SK-N-SH (cell line): ENCODE measurements around the gene KLHDC3. TPM values are rescaled to one million over a fixed set of nuclear protein-coding genes. Genes with fewer than 3 reads are reported as not detected.
A peak's percentile ranks its signal among the peaks of the same experiment; 100 is the strongest.

Experiments used
- CTCF ChIA-PET: fragments of 300-600, 350-600 bp; formaldehyde crosslinking; extraction: SDS; loops from one replicate; lab custom pipeline; 2021; lab: Yijun Ruan, JAX
- POLR2A ChIA-PET: fragments of 350-600 bp; sonication (Branson Sonifier 250); formaldehyde crosslinking; extraction: SDS; loops from one replicate; lab custom pipeline; 2020; ENCODE audit warnings: antibody characterized with exemption, inconsistent platforms; lab: Yijun Ruan, JAX
- DNase-seq: peaks from one replicate; pipeline ENCODE4 v3.0.0; 2012
- H2AFZ ChIP-seq: fragments of 200-600 bp; sonication (generic); 2 replicates; pipeline ENCODE4 v1.8.1; 2016; ENCODE audit warnings: antibody characterized with exemption, mild to moderate bottlenecking, low read depth
- H3F3A ChIP-seq: fragments of 200-600 bp; sonication (generic); replicated peaks from 2 replicates; pipeline ENCODE3; 2016; ENCODE audit warnings: antibody characterized with exemption, mild to moderate bottlenecking; ENCODE audit not compliant: insufficient read depth
- H3K27ac ChIP-seq, 2 experiments: fragments of 200-500 bp in 1 of 2; fragments of 200-600 bp in 1 of 2; sonication (Bioruptor generic) in 1 of 2; sonication (generic), shearing (Covaris generic) in 1 of 2; 2 replicates each; pipeline versions ENCODE4 v1.5.1 to v1.6.1; 2014 to 2016; ENCODE audit warnings: low read depth in 2 of 2, inconsistent platforms in 1 of 2, low read length in 1 of 2, mild to moderate bottlenecking in 1 of 2, mixed read lengths in 1 of 2
- H3K27me3 ChIP-seq: fragments of 200-600 bp; sonication (generic), shearing (Covaris generic); 2 replicates; pipeline ENCODE4 v1.6.1; 2016; ENCODE audit warnings: mixed run types; ENCODE audit not compliant: insufficient read depth
- H3K36me3 ChIP-seq, 2 experiments: fragments of 200-500 bp in 1 of 2; fragments of 200-600 bp in 1 of 2; sonication (Bioruptor generic) in 1 of 2; sonication (generic) in 1 of 2; replicated peaks in 1 of 2; 2 replicates each; pipeline versions ENCODE3 to v1.5.1; 2014 to 2016; ENCODE audit warnings: low read length in 1 of 2, mild to moderate bottlenecking in 1 of 2; ENCODE audit not compliant: insufficient read depth in 2 of 2, control insufficient read depth in 1 of 2
- H3K4me1 ChIP-seq, 2 experiments: fragments of 200-500 bp in 1 of 2; fragments of 200-600 bp in 1 of 2; sonication (Bioruptor generic) in 1 of 2; sonication (generic), shearing (Covaris generic) in 1 of 2; 2 replicates each; pipeline versions ENCODE4 v1.5.1 to v1.6.1; 2014 to 2016; ENCODE audit warnings: low read depth in 1 of 2, low read length in 1 of 2, mixed run types in 1 of 2; ENCODE audit not compliant: insufficient read depth in 2 of 2, control insufficient read depth in 1 of 2
- H3K4me2 ChIP-seq: fragments of 200-600 bp; sonication (generic), shearing (Covaris generic); 2 replicates; pipeline ENCODE4 v1.6.1; 2017; ENCODE audit warnings: mixed run types
- H3K4me3 ChIP-seq, 2 experiments: fragments of 200-500 bp in 1 of 2; fragments of 200-600 bp in 1 of 2; sonication (Bioruptor generic) in 1 of 2; sonication (generic), shearing (Covaris generic) in 1 of 2; 2 replicates each; pipeline versions ENCODE4 v1.5.1 to v1.8.1; 2014 to 2016; ENCODE audit warnings: low read depth in 2 of 2, inconsistent platforms in 1 of 2, low read length in 1 of 2, mild to moderate bottlenecking in 1 of 2, mixed read lengths in 1 of 2, moderate library complexity in 1 of 2
- H3K79me2 ChIP-seq: fragments of 200-600 bp; sonication (generic); 2 replicates; pipeline ENCODE4 v1.8.1; 2017; ENCODE audit warnings: mild to moderate bottlenecking; ENCODE audit not compliant: insufficient read depth
- H3K9ac ChIP-seq: fragments of 200-600 bp; sonication (generic); 2 replicates; pipeline ENCODE4 v1.6.1; 2017; ENCODE audit warnings: mixed run types
- H3K9me2 ChIP-seq: fragments of 200-600 bp; sonication (generic); 2 replicates; pipeline ENCODE4 v1.6.1; 2017; ENCODE audit warnings: mixed run types
- H3K9me3 ChIP-seq: fragments of 200-600 bp; sonication (generic); 2 replicates; pipeline ENCODE4 v1.6.1; 2017; ENCODE audit warnings: mixed run types, mild to moderate bottlenecking, moderate library complexity
- H4K20me1 ChIP-seq: fragments of 200-600 bp; sonication (generic); 2 replicates; pipeline ENCODE4 v1.6.1; 2017; ENCODE audit warnings: mild to moderate bottlenecking, mixed run types; ENCODE audit not compliant: insufficient read depth
- CTCF ChIP-seq: fragments of 200-600 bp; sonication (generic); IDR thresholded peaks from 2 replicates; pipeline ENCODE4 v1.6.1; 2017; ENCODE audit warnings: antibody characterized with exemption, mild to moderate bottlenecking, moderate library complexity
- FOXJ3 ChIP-seq: sonication (generic); formaldehyde crosslinking; IDR thresholded peaks from 2 replicates; pipeline ENCODE4 v1.5.1; 2020; ENCODE audit warnings: mild to moderate bottlenecking, missing genetic modification reagents
- FOXM1 ChIP-seq: IDR thresholded peaks from 2 replicates; pipeline ENCODE4 v1.4.0; 2012; ENCODE audit warnings: low read depth, mild to moderate bottlenecking
- MEF2A ChIP-seq: IDR thresholded peaks from 2 replicates; pipeline ENCODE4 v1.4.0; 2012; ENCODE audit warnings: low read depth, borderline replicate concordance
- MXI1 ChIP-seq: IDR thresholded peaks from 2 replicates; pipeline ENCODE4 v1.6.1; 2012; ENCODE audit warnings: mild to moderate bottlenecking, low read depth, low read length, improper control_type of control experiment
- NFIC ChIP-seq: IDR thresholded peaks from 2 replicates; pipeline ENCODE4 v1.4.0; 2012; ENCODE audit warnings: borderline replicate concordance
- PBX3 ChIP-seq: IDR thresholded peaks from 2 replicates; pipeline ENCODE4; 2012
- TEAD4 ChIP-seq: IDR thresholded peaks from 2 replicates; pipeline ENCODE4 v1.4.0; 2012; ENCODE audit warnings: mild to moderate bottlenecking, borderline replicate concordance; ENCODE audit not compliant: insufficient read depth
- WGBS: methylation state at CpG from one replicate; pipeline ENCODE4 v1.1.6; 2017; ENCODE audit warnings: low lambda C conversion rate; 5-methylcytosine and 5-hydroxymethylcytosine counted together
- polyA plus RNA-seq, 3 experiments: library from polyadenylated mRNA; depleted of rRNA; stranded (reverse); fragments of >200 nt; gene quantifications; 2 replicates each; pipeline ENCODE4 v1.2.3, GENCODE V29; 2012
- TF ChIP-seq, protein P1 (sequence below): IDR thresholded peaks from 2 replicates; pipeline ENCODE4 v1.4.0; 2012; ENCODE audit warnings: low read depth, borderline replicate concordance

Gene KLHDC3
- polyA plus RNA-seq, 1 of the 3 experiments (the other 2 are of a cell fraction): 74.1 TPM

GRCh38 chr6:43021270-43022047, 7.4 kb downstream of the KLHDC3 start, which contains the start of gene RRP36 (continued):
- TF ChIP-seq MXI1 (peak; percentile 67), CTCF (no peak)
- TF ChIP-seq, protein P1, sequence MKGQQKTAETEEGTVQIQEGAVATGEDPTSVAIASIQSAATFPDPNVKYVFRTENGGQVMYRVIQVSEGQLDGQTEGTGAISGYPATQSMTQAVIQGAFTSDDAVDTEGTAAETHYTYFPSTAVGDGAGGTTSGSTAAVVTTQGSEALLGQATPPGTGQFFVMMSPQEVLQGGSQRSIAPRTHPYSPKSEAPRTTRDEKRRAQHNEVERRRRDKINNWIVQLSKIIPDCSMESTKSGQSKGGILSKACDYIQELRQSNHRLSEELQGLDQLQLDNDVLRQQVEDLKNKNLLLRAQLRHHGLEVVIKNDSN: no peak
- TF ChIP-seq, all 33 proteins: peak for 10

- Histone ChIP-seq H3K9ac (no peak overlapping the region), H3K9me2 (no peaks in the 10 kb centered on the region)
- DNase-seq: no peak
- TF ChIP-seq FOXM1 (no peak), FOXJ3 (CRISPR knock-in tag) (no peak)
- TF ChIP-seq, all 33 proteins: peak for 0
- peaks cover 36 to 59% of the 10 kb centered on the region in 2 experiments for H3K36me3 ChIP-seq
- ChIA-PET CTCF (interaction anchor here (1.6 to 2.4 kb wide), 2 partner anchors 12 to 119 kb away, joined by 3 to 5 read pairs; no protein-coding TSS in a partner anchor), POLR2A (interaction anchor here (1.2 to 1.3 kb wide), 2 partner anchors 27 to 119 kb away, joined by 3 read pairs; no protein-coding TSS in a partner anchor)
- H3K9me3 ChIP-seq: no peaks in the 10 kb centered on the region
- H3F3A ChIP-seq: peaks cover 44% of the 10 kb centered on the region
- peaks cover 10% of the 10 kb centered on the region; the same call in 1 of the 2 replicates for H4K20me1 ChIP-seq
- no peaks in the 10 kb centered on the region for H3K27me3 ChIP-seq
- H2AFZ ChIP-seq: no peak overlapping the region
- H3K4me2 ChIP-seq: no peak overlapping the region
- H3K4me1 ChIP-seq: peaks cover 8 to 14% of the 10 kb centered on the region in 2 experiments; a peak in 3 of 4 replicates
- 63% methylated on average over 2 of the region's 2 CpGs for WGBS
- peaks cover 46% of the 10 kb centered on the region for H3K79me2 ChIP-seq
- no peak overlapping the region for H3K4me3 ChIP-seq
- H3K27ac ChIP-seq: no peak overlapping the region
These were observed 10.4 kb downstream of the KLHDC3 start for GRCh38 chr6:43024436-43024835.

DNA sequence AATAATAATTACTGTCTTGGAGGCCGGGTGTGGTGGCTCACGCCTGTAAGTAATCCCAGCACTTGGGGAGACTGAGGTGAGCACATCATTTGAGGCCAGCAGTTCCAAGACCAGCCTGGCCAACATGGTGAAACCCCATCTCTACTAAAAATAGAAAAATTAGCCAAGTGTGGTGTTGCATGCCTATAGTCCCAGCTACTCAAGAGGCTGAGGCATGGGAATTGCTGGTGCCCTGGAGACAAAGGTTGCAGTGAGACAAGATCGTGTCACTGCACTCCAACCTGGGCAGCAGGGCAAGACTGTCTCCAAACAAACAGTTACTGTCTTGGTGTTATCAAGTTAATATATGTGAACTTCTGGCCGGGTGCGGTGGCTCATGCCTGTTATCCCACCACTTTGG, 12.3 kb downstream of the KLHDC3 start:
- H3F3A ChIP-seq: peaks cover 34% of the 10 kb centered on the region
- ChIA-PET POLR2A (interaction anchor here (1.1 kb wide), 1 partner anchor 36 kb away, joined by 4 read pairs; no protein-coding TSS in a partner anchor), CTCF (interaction anchor here (1.0 to 1.8 kb wide), 3 partner anchors 14 to 118 kb away, joined by 3 to 5 read pairs (median 3); no protein-coding TSS in a partner anchor)
- DNase-seq: no peak
- no peak overlapping the region for H3K4me3 ChIP-seq
- H3K4me2 ChIP-seq: no peak overlapping the region
- no peak for TF ChIP-seq NFIC
- no peak for TF ChIP-seq MEF2A
- TF ChIP-seq PBX3: no peak
- TF ChIP-seq TEAD4: no peak
- peaks cover 10% of the 10 kb centered on the region; the same call in 1 of the 2 replicates for H4K20me1 ChIP-seq
- no peaks in the 10 kb centered on the region for H3K27me3 ChIP-seq
- H3K4me1 ChIP-seq: peaks cover 4 to 8% of the 10 kb centered on the region in 2 experiments; a peak in 3 of 4 replicates
- H3K79me2 ChIP-seq: peaks cover 43% of the 10 kb centered on the region
- H3K36me3 ChIP-seq: peaks cover 33 to 71% of the 10 kb centered on the region in 2 experiments
- no peak overlapping the region for H3K27ac ChIP-seq
- H3K9me2 ChIP-seq: no peaks in the 10 kb centered on the region
- H3K9me3 ChIP-seq: no peaks in the 10 kb centered on the region
- H3K9ac ChIP-seq: no peak overlapping the region
- no peak overlapping the region for H2AFZ ChIP-seq
- WGBS: 97% methylated on average over 5 of the region's 5 CpGs
